HG03378 (cell line): Measurements from ENCODE around the gene TUBB4A.
"Not testable (repeated sequence)": the region's sequence is repeated elsewhere in the genome, so short reads cannot be mapped to it uniquely, and the experiment has no call there.

Source experiments
- ATAC-seq: cut with Tn5 transposase; IDR thresholded peaks from one replicate; pipeline ENCODE4 v1.9.1; 2021; ENCODE audit warnings: mild to moderate bottlenecking, moderate library complexity; ENCODE audit not compliant: unreplicated experiment

The TUBB4A gene

DNA sequence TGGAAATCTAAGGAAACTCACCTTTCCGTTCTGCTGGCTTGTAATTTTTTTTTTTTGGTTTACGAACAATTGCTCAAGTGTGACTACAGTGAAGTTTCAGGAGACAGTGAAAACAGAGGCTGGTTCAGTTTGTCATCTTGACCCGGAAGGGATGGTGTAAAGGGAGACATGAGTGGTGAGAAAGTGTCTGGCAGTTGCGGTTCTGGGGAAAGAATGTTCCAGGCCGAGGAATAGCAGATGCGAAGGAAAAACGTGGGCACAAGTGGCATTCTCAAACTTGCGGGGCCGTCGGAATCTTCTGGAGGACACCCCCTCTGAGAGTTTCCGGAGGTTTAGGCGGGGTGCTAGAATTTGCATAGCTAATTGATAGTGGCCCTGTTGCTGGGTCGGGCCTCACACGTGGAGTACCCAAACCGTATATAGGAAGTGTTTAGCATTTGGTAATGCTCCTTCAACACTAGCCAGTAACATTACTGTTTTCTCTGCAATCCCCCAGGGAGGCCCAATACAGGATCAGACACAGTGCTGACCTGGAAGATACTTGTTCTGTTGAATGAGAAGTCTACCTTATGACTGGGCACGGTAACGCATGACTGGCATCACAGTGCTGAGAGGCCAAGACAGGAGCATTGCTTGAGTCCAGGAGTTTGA, 25.9 kb upstream of the TUBB4A start:
- ATAC-seq, result peak; percentile 51

- ATAC-seq, result no peak
Observed at GRCh38 chr19:6524311-6524710, 22.2 kb upstream of the TUBB4A start.

DNA sequence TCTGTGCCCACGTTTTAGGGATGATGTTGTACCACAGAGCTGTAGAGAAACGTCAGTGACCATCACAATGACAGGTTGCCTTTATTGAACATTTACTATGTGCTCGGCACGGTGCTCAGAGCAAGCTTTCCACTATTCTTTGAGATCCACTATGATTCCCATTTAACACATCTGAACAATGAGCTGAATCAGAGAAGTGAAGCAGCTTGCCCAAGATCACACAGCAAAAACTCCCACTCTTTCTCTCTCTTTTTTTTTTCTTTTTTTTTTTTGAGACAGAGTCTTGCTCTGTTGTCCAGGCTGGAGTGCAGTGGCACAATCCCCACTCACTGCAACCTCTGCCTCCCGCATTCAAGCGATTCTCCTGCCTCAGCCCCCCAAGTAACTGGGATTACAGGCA, 20.6 kb upstream of the TUBB4A start:
- no peak for ATAC-seq

DNA sequence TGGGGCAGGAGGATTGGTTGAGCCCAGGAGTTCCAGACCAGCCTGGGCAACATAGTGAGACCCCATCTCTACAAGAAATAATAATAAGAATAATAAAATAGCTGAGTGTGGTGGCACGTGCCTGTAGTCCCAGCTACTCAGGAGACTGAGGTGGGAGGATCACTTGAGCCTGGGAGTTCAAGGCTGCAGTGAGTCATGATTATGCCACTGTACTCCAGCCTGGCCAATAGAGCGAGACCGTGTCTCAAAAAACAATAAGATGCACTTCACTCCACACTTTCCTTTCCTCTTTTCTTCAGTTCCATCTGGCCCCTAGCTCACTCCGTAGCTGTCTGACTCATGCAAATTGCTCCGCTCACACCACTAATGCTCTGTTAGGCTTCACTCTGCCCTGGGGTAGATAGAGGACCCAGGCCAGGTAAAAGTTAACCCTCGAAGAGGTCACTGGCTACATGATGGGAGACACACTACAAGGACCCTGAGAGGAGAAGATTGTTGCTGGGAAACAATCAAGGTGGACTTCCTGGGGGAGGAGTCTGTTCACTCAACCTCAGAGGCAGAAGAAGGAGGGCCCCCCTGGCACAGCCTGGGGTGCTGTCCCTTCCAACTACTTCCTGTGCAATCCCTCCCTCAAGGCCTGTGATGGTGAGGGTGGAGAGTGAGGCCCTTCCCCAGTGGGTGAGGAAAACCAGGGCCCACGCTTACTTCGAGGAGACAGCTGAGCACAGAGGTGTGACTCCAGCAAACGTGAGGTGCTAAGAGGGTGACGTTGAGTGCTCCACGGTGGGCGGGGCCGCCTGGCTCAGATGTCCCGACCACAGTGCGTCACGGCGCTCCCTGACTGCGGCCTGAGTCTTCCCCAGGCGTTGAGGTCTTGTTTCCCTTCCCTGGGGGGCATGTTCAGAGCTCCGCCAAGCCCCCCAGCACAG, 19.9 kb upstream of the TUBB4A start:
- peak; percentile 43 for ATAC-seq

DNA sequence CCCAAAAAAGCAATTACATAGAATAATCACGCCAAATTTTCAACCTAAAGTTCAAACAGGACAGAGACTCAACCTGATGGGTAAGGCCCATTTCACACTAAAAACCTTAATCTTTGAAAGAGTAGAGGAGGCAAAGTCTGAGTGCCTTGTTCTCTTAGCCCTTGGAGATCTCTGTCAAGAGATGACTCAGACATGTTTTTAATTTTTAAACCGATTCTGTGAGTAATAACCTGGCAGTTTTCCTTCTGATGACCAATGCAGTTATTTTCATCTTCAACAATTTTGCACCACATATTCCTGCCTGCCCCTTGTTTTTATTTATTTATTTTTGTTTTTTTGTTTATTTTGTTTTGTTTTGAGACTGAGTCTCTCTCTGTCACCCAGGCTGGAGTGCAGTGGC, 17.2 kb upstream of the TUBB4A start:
- no peak for ATAC-seq

DNA sequence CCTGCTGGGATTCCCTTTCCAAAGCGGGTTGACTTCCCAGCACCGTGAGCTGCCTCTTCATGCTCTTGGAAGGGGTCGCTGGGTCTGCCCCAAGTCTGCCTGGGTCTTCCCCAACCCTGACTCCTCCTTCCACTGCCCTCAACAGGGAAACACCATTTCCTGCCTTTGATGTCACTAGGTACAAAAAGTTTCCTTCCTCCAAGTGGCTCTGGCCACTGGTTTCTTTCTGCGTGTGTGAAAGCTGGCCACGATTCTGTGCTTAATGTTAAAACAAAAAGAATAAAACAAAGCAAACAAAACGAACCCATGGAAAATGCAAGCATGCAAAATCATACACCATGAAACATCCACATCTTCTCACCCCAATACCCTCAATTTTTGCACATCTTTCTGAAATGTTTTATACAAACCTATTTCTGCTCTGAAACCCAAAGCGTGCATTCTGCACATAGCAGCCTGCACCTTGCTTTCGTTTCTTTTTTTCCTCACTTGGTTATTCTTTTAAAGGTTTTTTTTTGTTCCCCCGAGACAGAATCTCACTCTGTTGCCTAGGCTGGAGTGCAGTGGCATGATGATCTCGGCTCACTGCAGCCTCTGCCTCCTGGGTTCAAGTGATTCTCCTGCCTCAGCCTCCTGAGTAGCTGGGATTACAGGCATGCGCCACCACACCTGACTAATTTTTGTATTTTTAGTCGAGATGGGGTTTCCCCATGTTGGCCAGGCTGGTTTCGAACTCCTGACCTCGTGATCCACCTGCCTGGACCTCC, 16.2 kb upstream of the TUBB4A start:
- no peak for ATAC-seq

DNA sequence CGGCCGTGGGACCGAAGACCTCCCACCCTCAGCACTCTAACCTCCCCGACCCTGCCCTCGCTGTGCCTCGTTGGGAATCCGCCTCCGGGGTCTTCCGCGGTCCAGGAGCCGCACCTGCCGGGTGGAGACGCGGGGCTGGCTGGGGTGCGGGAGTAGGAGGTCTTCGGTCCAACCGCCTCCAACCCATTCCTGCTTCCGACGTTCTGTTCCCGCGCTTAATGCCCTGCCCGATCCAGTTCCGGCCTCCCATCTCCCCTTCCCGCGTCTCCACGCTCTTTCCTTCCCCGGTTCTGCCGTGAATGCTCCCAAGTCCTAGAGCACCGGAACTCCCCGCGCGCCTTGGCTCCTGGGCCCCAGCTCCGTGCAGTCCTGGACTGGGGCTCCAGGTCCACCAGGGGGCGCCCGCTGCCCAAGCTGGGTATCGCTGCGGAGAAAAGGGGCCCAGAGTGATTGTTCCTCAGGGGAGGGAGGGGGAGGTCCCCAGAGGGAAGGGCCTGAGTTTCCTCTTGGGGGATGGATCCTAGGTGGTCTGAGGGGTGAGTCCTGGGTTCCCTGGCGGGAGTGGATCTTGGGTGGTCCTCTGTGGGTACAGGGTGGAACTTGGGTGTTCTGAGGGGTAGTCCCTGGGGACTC, 14.7 kb upstream of the TUBB4A start:
- no peak for ATAC-seq

- ATAC-seq, result no peak
Observed at GRCh38 chr19:6516018-6516658, 14.0 kb upstream of the TUBB4A start.

- ATAC-seq, result no peak
Observed at GRCh38 chr19:6514926-6515544, 12.9 kb upstream of the TUBB4A start.

GRCh38 chr19:6514089-6514488, 12.0 kb upstream of the TUBB4A start:
- ATAC-seq, result no peak

DNA sequence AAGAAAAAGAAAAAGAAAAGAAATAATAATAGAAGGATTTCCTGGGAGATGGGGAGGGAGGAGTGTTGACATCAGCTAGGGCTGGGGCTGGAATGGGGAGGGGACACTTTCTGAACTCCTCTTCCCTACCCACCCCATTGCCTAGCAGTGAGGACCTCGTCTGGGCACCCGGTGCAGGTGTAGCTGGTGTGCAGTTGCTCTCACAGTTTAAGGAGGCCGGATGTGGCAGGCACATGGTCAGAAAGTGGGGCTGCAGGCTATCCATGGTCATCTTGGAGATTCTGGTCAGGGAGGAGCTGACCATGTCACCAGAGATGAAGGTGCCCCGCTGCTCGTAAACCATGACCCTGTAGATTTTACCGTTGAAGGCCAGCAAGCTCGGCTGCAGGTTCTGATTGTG, 8.5 kb upstream of the TUBB4A start:
- no peak for ATAC-seq

GRCh38 chr19:6509118-6509971, 7.2 kb upstream of the TUBB4A start:
- no peak for ATAC-seq

DNA sequence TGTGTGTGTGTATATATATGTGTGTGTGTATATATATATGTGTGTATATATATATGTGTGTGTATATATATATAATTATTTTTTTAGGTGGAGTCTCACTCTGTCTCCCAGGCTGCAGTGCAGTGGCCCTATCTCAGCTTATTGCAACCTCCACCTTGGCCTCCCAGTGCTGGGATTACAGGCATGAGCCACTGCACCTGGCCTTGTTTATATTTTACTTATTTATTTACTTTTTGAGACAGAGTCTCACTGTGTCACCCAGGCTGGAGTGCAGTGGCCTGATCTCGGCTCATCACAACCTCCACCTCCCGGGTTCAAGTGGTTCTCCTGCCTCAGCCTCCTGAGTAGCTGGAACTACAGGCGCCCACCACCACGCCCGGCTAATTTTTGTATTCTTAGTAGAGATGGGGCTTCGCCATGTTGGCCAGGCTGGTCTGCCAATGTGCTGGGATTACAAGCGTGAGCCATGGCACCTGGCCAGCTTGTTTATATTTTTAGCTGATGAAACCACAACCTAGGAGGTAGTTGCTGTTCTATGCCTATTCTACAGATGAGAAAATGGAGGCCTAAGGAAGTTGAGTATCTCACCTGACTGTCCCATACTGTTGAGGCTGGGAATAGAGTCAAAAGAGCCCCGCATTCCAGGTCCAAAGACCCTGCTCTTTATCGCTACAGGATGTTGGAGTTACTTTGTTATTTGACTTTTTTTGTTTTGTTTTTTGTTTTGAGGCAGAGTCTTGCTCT, 6.1 kb upstream of the TUBB4A start:
- ATAC-seq, result not testable (repeated sequence)

- no peak for ATAC-seq
Observed at GRCh38 chr19:6503407-6504201, 1.5 kb upstream of the TUBB4A start.

GRCh38 chr19:6500837-6501739, 1.0 kb downstream of the TUBB4A start:
- ATAC-seq, result no peak

DNA sequence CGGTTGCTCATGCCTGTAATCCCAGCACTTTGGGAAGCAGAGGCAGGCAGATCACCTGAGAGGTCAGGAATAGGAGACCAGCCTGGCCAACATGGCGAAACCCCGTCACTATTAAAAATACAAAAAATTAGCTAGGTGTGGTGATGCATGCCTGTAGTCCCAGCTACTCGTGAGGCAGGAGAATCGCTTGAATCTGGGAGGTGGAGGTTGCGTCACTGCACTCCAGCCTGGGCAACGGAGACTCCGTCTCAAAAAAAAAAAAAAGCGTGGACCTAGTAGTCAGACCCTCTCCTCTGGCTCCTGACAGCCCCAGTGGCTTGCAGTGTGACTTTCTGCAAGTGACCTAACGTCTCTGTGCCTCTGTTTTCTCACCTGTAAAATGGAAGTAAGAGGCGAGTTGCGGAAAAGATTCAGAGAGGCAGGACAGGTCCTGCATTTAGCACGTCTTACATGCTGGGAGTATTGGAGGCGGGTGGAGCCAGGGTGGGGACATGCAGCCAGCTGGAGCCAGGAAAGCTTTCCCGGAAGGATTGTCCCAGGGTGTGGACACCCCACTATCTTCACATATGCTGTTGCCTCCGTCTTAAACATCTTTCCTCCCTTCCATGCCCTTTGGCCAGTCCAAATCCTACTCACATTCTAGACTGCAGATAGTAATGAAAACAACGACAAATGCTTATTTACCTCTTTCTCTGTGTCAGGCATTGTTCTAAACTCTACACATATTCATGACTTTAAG, 2.9 kb downstream of the TUBB4A start:
- no peak for ATAC-seq
